B cell (primary cell): Measurements from ENCODE around the gene ITFG2. TPM values are rescaled to one million over a fixed set of nuclear protein-coding genes. Genes with fewer than 3 reads are reported as not detected.

Experiments used
- ATAC-seq: fragments of 200-7000 bp; cut with Tn5 transposase; one replicate; pipeline ENCODE4 v1.10.0; 2021; ENCODE audit warnings: low read depth, mild to moderate bottlenecking, moderate number of reproducible peaks, moderate library complexity
- CTCF ChIA-PET: fragments of 350-600 bp; sonication (Branson Sonifier 250); formaldehyde crosslinking; loops from one replicate; lab custom pipeline; 2021; ENCODE audit warnings: antibody characterized with exemption, inconsistent platforms; lab: Charles Lee
- POLR2A ChIA-PET: fragments of 350-600 bp; sonication (Branson Sonifier 250); formaldehyde crosslinking; loops from one replicate; lab custom pipeline; 2021; ENCODE audit warnings: antibody characterized with exemption; lab: Charles Lee
- DNase-seq: peaks from one replicate; pipeline ENCODE4 v3.0.0; 2013
- H2AFZ ChIP-seq: 2 replicates; pipeline ENCODE4 v1.6.1; 2012; ENCODE audit warnings: mild to moderate bottlenecking, low read depth, low read length; ENCODE audit not compliant: insufficient read depth, poor library complexity, severe bottlenecking
- H3K27ac ChIP-seq, 2 donors: 1 replicate in 1 of 2; 2 replicates in 1 of 2; pipeline ENCODE4 v1.5.1; 2012 to 2013; ENCODE audit warnings: low read length in 2 of 2, mild to moderate bottlenecking in 2 of 2, moderate library complexity in 1 of 2
- H3K27me3 ChIP-seq, 4 experiments: fragments of 200-600 bp in 1 of 4; sonication (generic) in 1 of 4; replicated peaks in 1 of 4; 1 replicate in 2 of 4; 2 replicates in 2 of 4; pipeline versions ENCODE4 v1.6.1 to v1.7.0; 2013 to 2016; ENCODE audit warnings: low read length in 3 of 4, mild to moderate bottlenecking in 2 of 4, mixed read lengths in 1 of 4, moderate library complexity in 1 of 4; ENCODE audit not compliant: insufficient read depth in 4 of 4, control insufficient read depth in 3 of 4; ENCODE audit errors: control extremely low read depth in 1 of 4
- H3K36me3 ChIP-seq, 2 experiments: replicated peaks in 1 of 2; 1 replicate in 1 of 2; 2 replicates in 1 of 2; pipeline versions ENCODE4 v1.6.1 to v1.7.1; 2013; ENCODE audit warnings: low read length in 1 of 2; ENCODE audit not compliant: insufficient read depth in 2 of 2, control insufficient read depth in 1 of 2; ENCODE audit errors: control extremely low read depth in 1 of 2, extremely low read depth in 1 of 2
- H3K4me1 ChIP-seq, 2 donors: fragments of 200-600 bp in 1 of 2; sonication (generic) in 1 of 2; 1 replicate in 1 of 2; 2 replicates in 1 of 2; pipeline versions ENCODE4 v1.5.1 to v1.6.1; 2013 to 2017; ENCODE audit warnings: low read length in 2 of 2; ENCODE audit not compliant: control insufficient read depth in 2 of 2, insufficient read depth in 2 of 2
- H3K4me2 ChIP-seq: replicated peaks from 2 replicates; pipeline ENCODE3; 2012; ENCODE audit warnings: mild to moderate bottlenecking, low read depth, low read length; ENCODE audit not compliant: poor library complexity, severe bottlenecking
- H3K4me3 ChIP-seq, 5 experiments: fragments of 200-600 bp in 1 of 5; sonication (generic) in 1 of 5; 1 replicate in 3 of 5; 2 replicates in 2 of 5; pipeline versions ENCODE4 v1.5.1 to v1.7.0; 2011 to 2016; ENCODE audit warnings: low read length in 4 of 5, mild to moderate bottlenecking in 4 of 5, low read depth in 2 of 5, control low read depth in 1 of 5, moderate library complexity in 1 of 5; ENCODE audit not compliant: insufficient read depth in 1 of 5; ENCODE audit errors: control extremely low read depth in 1 of 5, extremely low read depth in 1 of 5
- H3K79me2 ChIP-seq: fragments of 200-600 bp; sonication (generic); one replicate; pipeline ENCODE4 v1.6.0; 2016; ENCODE audit warnings: low read length; ENCODE audit not compliant: control insufficient read depth, insufficient read depth
- H3K9ac ChIP-seq: fragments of 200-600 bp; sonication (generic); 2 replicates; pipeline ENCODE4 v1.6.1; 2017; ENCODE audit warnings: mild to moderate bottlenecking, low read length, moderate library complexity
- H3K9me3 ChIP-seq, 3 donors: one replicate each; pipeline versions ENCODE4 v1.6.1 to v1.7.1; 2013; ENCODE audit warnings: low read length in 2 of 3; ENCODE audit not compliant: control insufficient read depth in 2 of 3, insufficient read depth in 1 of 3; ENCODE audit errors: control extremely low read depth in 1 of 3
- H4K20me1 ChIP-seq: 2 replicates; pipeline ENCODE4 v1.6.0; 2012; ENCODE audit warnings: mild to moderate bottlenecking, low read length; ENCODE audit not compliant: insufficient read depth, control insufficient read depth, poor library complexity, severe bottlenecking
- H3K27ac Mint-ChIP-seq: one replicate; pipeline ENCODE4 v1.8.0; 2021; ENCODE audit warnings: mixed read lengths
- H3K27me3 Mint-ChIP-seq: one replicate; pipeline ENCODE4 v1.8.0; 2021; ENCODE audit warnings: mixed read lengths
- H3K4me1 Mint-ChIP-seq: one replicate; pipeline ENCODE4 v1.8.0; 2021; ENCODE audit warnings: mixed read lengths
- H3K4me3 Mint-ChIP-seq: one replicate; pipeline ENCODE4 v1.8.0; 2021; ENCODE audit warnings: mixed read lengths
- H3K9me3 Mint-ChIP-seq: one replicate; pipeline ENCODE4 v1.8.0; 2022; ENCODE audit warnings: mixed read lengths; ENCODE audit not compliant: insufficient read depth
- CTCF ChIP-seq: fragments of 200-600 bp; IDR thresholded peaks from one replicate; pipeline ENCODE4 v1.8.0; 2022; ENCODE audit warnings: antibody characterized with exemption, mild to moderate bottlenecking
- EZH2 ChIP-seq: IDR thresholded peaks from 2 replicates; pipeline ENCODE4 v1.6.1; 2012; ENCODE audit warnings: borderline replicate concordance, low read depth, mild to moderate bottlenecking, moderate library complexity, low read length; ENCODE audit not compliant: insufficient read depth, poor library complexity, severe bottlenecking
- WGBS: methylation state at CpG from one replicate; pipeline ENCODE4 v1.1.5; 2013; ENCODE audit warnings: missing lambda C conversion rate; ENCODE audit not compliant: insufficient coverage; 5-methylcytosine and 5-hydroxymethylcytosine counted together
- intact Hi-C: fragments of 100-400 bp; cut with micrococcal nuclease; formaldehyde crosslinking; loops from one replicate; pipeline ENCODE4 v1.10.0; 2022
- polyA plus RNA-seq: library from polyadenylated mRNA; depleted of rRNA; stranded (reverse); fragments of >200 nt; gene quantifications from 2 replicates; pipeline ENCODE4 v1.2.3, GENCODE V29; 2012
- total RNA-seq, 2 donors: library from RNA; stranded (reverse); fragments of 120-200 nt in 1 of 2; gene quantifications; 1 replicate in 1 of 2; 2 replicates in 1 of 2; pipeline versions ENCODE4 v1.2.3 to v1.2.4, GENCODE V29; 2013 to 2022

The ITFG2 gene
- total and polyA plus RNA-seq, 2 donors (not counting 1 experiment from before 2014, with no cell fraction given): 88.2 to 137 TPM

GRCh38 chr12:2826721-2827515 lies 14.4 kb downstream of the ITFG2 start:
- no peak for ATAC-seq
- no peak overlapping the region for H3K9ac ChIP-seq
- H3K4me1 ChIP-seq: no peaks in the 10 kb centered on the region
- TF ChIP-seq CTCF: no peak
- TF ChIP-seq EZH2: no peak
- WGBS: 94% methylated on average over 14 of the region's 14 CpGs
- H3K4me3 ChIP-seq: no peak overlapping the region
- Mint-ChIP-seq H3K4me3 (no peak overlapping the region), H3K27me3 (no peaks in the 10 kb centered on the region), H3K4me1 (no peaks in the 10 kb centered on the region), H3K27ac (no peak overlapping the region), H3K9me3 (no peaks in the 10 kb centered on the region)
- intact Hi-C loops: no loop called here
- no peak for DNase-seq
- no peaks in the 10 kb centered on the region for H3K79me2 ChIP-seq
- POLR2A ChIA-PET: no interaction called here
- no peaks in the 10 kb centered on the region for H4K20me1 ChIP-seq
- H3K9me3 ChIP-seq: no peaks in the 10 kb centered on the region
- no peaks in the 10 kb centered on the region for H3K27me3 ChIP-seq
- no peak overlapping the region for H2AFZ ChIP-seq
- H3K4me2 ChIP-seq: no peak overlapping the region
- no peak overlapping the region for H3K27ac ChIP-seq
- H3K36me3 ChIP-seq: peaks cover 0 to 64% of the 10 kb centered on the region in 2 experiments
- CTCF ChIA-PET: interaction anchor here (1.8 kb wide), 1 partner anchor 44 kb away, joined by 4 read pairs; no protein-coding TSS in a partner anchor

GRCh38 chr12:2829275-2829674 lies 16.8 kb downstream of the ITFG2 start:
- Histone ChIP-seq H3K27me3 (no peaks in the 10 kb centered on the region), H3K36me3 (peaks cover 0 to 43% of the 10 kb centered on the region in 2 experiments), H4K20me1 (no peaks in the 10 kb centered on the region), H3K4me3 (no peak overlapping the region), H3K79me2 (no peaks in the 10 kb centered on the region), H2AFZ (no peak overlapping the region), H3K4me2 (no peak overlapping the region), H3K4me1 (no peaks in the 10 kb centered on the region), H3K27ac (no peak overlapping the region), H3K9ac (no peak overlapping the region), H3K9me3 (no peaks in the 10 kb centered on the region)
- Mint-ChIP-seq H3K9me3 (no peaks in the 10 kb centered on the region), H3K4me3 (no peak overlapping the region), H3K27me3 (no peaks in the 10 kb centered on the region), H3K4me1 (no peaks in the 10 kb centered on the region), H3K27ac (no peak overlapping the region)
- CTCF ChIA-PET: no interaction called here
- POLR2A ChIA-PET: no interaction called here
- no peak for DNase-seq
- intact Hi-C loops: no loop called here
- no peak for ATAC-seq
- 88% methylated on average over 3 of the region's 6 CpGs for WGBS
- no peak for TF ChIP-seq EZH2
- no peak for TF ChIP-seq CTCF
